A673 (cell line): ENCODE results near the gene NIT1. TPM values are rescaled to one million over a fixed set of nuclear protein-coding genes. Genes with fewer than 3 reads are reported as not detected.
A peak's percentile ranks its signal among the peaks of the same experiment; 100 is the strongest.

Experiments used
- BruUV-seq: library from RNA; stranded (reverse); fragments of 400-500 nt; replicated peaks from 2 replicates; lab custom pipeline; 2021; lab: Mats Ljungman, UMichigan
- CTCF ChIA-PET: fragments of 300-600 bp; sonication (Branson Sonifier 250); formaldehyde crosslinking; loops from one replicate; lab custom pipeline; 2022; ENCODE audit warnings: antibody characterized with exemption; lab: Charles Lee
- POLR2A ChIA-PET: fragments of 300-600 bp; sonication (Branson Sonifier 250); formaldehyde crosslinking; loops from one replicate; lab custom pipeline; 2022; ENCODE audit warnings: antibody characterized with exemption; ENCODE audit not compliant: low non-redundant PET; lab: Charles Lee
- DNase-seq: peaks from one replicate; pipeline ENCODE4 v3.0.0-alpha.2; 2015; ENCODE audit warnings: low spot score
- H3K27ac ChIP-seq: fragments of 200-600 bp; sonication (generic); 2 replicates; pipeline ENCODE4 v1.5.1; 2016; ENCODE audit warnings: mixed run types, low read depth, mild to moderate bottlenecking, mixed read lengths, antibody characterized with exemption, low read length; ENCODE audit not compliant: poor library complexity, severe bottlenecking
- H3K27me3 ChIP-seq: fragments of 200-600 bp; sonication (generic); replicated peaks from 2 replicates; pipeline ENCODE4 v1.6.1; 2017; ENCODE audit warnings: mixed run types, low read depth, mild to moderate bottlenecking, mixed read lengths, antibody characterized with exemption, low read length; ENCODE audit not compliant: insufficient read depth, poor library complexity
- H3K36me3 ChIP-seq: fragments of 200-600 bp; sonication (generic); 2 replicates; pipeline ENCODE4 v1.6.1; 2016; ENCODE audit warnings: mixed run types, mild to moderate bottlenecking, mixed read lengths, antibody characterized with exemption, low read length; ENCODE audit not compliant: insufficient read depth, poor library complexity, severe bottlenecking
- H3K4me1 ChIP-seq: fragments of 200-600 bp; sonication (generic); 2 replicates; pipeline ENCODE4 v1.6.1; 2017; ENCODE audit warnings: mixed run types, mild to moderate bottlenecking, mixed read lengths, antibody characterized with exemption, low read length; ENCODE audit not compliant: insufficient read depth, poor library complexity, severe bottlenecking
- H3K4me3 ChIP-seq: fragments of 200-600 bp; sonication (generic); 2 replicates; pipeline ENCODE4 v1.5.1; 2016; ENCODE audit warnings: low read depth, mixed run types, mild to moderate bottlenecking, mixed read lengths, low read length; ENCODE audit not compliant: poor library complexity, severe bottlenecking
- H3K9me3 ChIP-seq: fragments of 200-600 bp; sonication (generic); 2 replicates; pipeline ENCODE4 v1.6.1; 2016; ENCODE audit warnings: mixed run types, low read depth, mild to moderate bottlenecking, mixed read lengths, antibody characterized with exemption, low read length; ENCODE audit not compliant: poor library complexity, severe bottlenecking
- CTCF ChIP-seq: fragments of 300-800, 200-600 bp; sonication (generic); conservative IDR thresholded peaks from 2 replicates; pipeline ENCODE4 v1.5.1; 2017; ENCODE audit warnings: low read depth, mild to moderate bottlenecking, antibody characterized with exemption, low read length, moderate library complexity, mixed read lengths
- EZH2 ChIP-seq: fragments of 200-600 bp; sonication (generic); IDR thresholded peaks from 2 replicates; pipeline ENCODE4 v1.6.1; 2017; ENCODE audit warnings: borderline replicate concordance, low read depth, mild to moderate bottlenecking, mixed read lengths, antibody characterized with exemption, low read length; ENCODE audit not compliant: poor library complexity, severe bottlenecking
- intact Hi-C: fragments of 100-400 bp; cut with micrococcal nuclease; formaldehyde crosslinking; loops from one replicate; pipeline ENCODE4 v1.10.0; 2022; ENCODE audit not compliant: unreplicated experiment
- total RNA-seq: library from RNA; stranded (reverse); gene quantifications from 2 replicates; pipeline ENCODE4 v1.2.3, GENCODE V29; 2021

Gene NIT1
- total RNA-seq, 1 experiment from 2014 or later, result 29.3 TPM

- intact Hi-C loops, result loop anchor here (10.0 kb wide), 1 partner anchor 371 kb away; no protein-coding TSS in a partner anchor
- no peak overlapping the region for H3K27ac ChIP-seq
- H3K4me1 ChIP-seq, result no peaks in the 10 kb centered on the region
- no TSS peak for BruUV-seq
- no peaks in the 10 kb centered on the region for H3K9me3 ChIP-seq
- peaks cover 12% of the 10 kb centered on the region for H3K36me3 ChIP-seq
- DNase-seq, result no peak
- CTCF ChIA-PET, result no interaction called here
- no peak overlapping the region for H3K4me3 ChIP-seq
- TF ChIP-seq CTCF, result no peak
- TF ChIP-seq EZH2, result no peak
- H3K27me3 ChIP-seq, result peaks cover 3% of the 10 kb centered on the region
- POLR2A ChIA-PET, result no interaction called here
Measured at GRCh38 chr1:161096015-161096414, 21.9 kb upstream of the NIT1 start.

- no TSS peak for BruUV-seq
- POLR2A ChIA-PET, result no interaction called here
Measured at GRCh38 chr1:161096530-161096929, 21.4 kb upstream of the NIT1 start.

GRCh38 chr1:161098210-161099068 is 19.5 kb upstream of the NIT1 start, which contains the start of gene KLHDC9:
Gene KLHDC9 (plus strand): TSS chr1:161098361. CDS start chr1:161098536, 175 bp downstream.
- peak; percentile 88 for DNase-seq
- BruUV-seq, result no TSS peak
- H3K36me3 ChIP-seq, result peaks cover 22% of the 10 kb centered on the region
- H3K9me3 ChIP-seq, result no peaks in the 10 kb centered on the region
- peak within 1 kb of the TSS; percentile 12 for H3K27ac ChIP-seq
- POLR2A ChIA-PET, result interaction anchor here (0.6 kb wide), 2 partner anchors 53 to 94 kb away, joined by 4 to 6 read pairs; partner anchors contain the start of gene USF1
- intact Hi-C loops, result loop anchor here (10.0 kb wide), 1 partner anchor 374 kb away; no protein-coding TSS in a partner anchor
- TF ChIP-seq CTCF, result no peak
- no peak for TF ChIP-seq EZH2
- CTCF ChIA-PET, result interaction anchor here (0.6 to 1.7 kb wide), 13 partner anchors 14 to 127 kb away, joined by 3 to 17 read pairs (median 3); partner anchors contain the start of genes TOMM40L and USF1
- H3K4me1 ChIP-seq, result no peaks in the 10 kb centered on the region
- peaks cover 3% of the 10 kb centered on the region for H3K27me3 ChIP-seq
- H3K4me3 ChIP-seq, result peak within 1 kb of the TSS; percentile 66

More at GRCh38 chr1:161096530-161096929, 21.4 kb upstream of the NIT1 start:
- DNase-seq, result no peak
- no peak overlapping the region for H3K27ac ChIP-seq
- CTCF ChIA-PET, result no interaction called here
- no peaks in the 10 kb centered on the region for H3K4me1 ChIP-seq
- H3K36me3 ChIP-seq, result peaks cover 14% of the 10 kb centered on the region
- intact Hi-C loops, result loop anchor here (10.0 kb wide), 1 partner anchor 372 kb away; no protein-coding TSS in a partner anchor
- H3K4me3 ChIP-seq, result no peak overlapping the region
- TF ChIP-seq CTCF, result no peak
- TF ChIP-seq EZH2, result no peak
- peaks cover 3% of the 10 kb centered on the region for H3K27me3 ChIP-seq
- no peaks in the 10 kb centered on the region for H3K9me3 ChIP-seq
